SK-N-SH (cell line): ENCODE measurements around the gene CDH26. TPM values are rescaled to one million over a fixed set of nuclear protein-coding genes. Genes with fewer than 3 reads are reported as not detected.

Experiments used
- CTCF ChIA-PET: fragments of 300-600, 350-600 bp; formaldehyde crosslinking; extraction: SDS; loops from one replicate; lab custom pipeline; 2021; lab: Yijun Ruan, JAX
- POLR2A ChIA-PET: fragments of 350-600 bp; sonication (Branson Sonifier 250); formaldehyde crosslinking; extraction: SDS; loops from one replicate; lab custom pipeline; 2020; ENCODE audit warnings: antibody characterized with exemption, inconsistent platforms; lab: Yijun Ruan, JAX
- DNase-seq: peaks from one replicate; pipeline ENCODE4 v3.0.0; 2012
- H2AFZ ChIP-seq: fragments of 200-600 bp; sonication (generic); 2 replicates; pipeline ENCODE4 v1.8.1; 2016; ENCODE audit warnings: antibody characterized with exemption, mild to moderate bottlenecking, low read depth
- H3F3A ChIP-seq: fragments of 200-600 bp; sonication (generic); replicated peaks from 2 replicates; pipeline ENCODE3; 2016; ENCODE audit warnings: antibody characterized with exemption, mild to moderate bottlenecking; ENCODE audit not compliant: insufficient read depth
- H3K27ac ChIP-seq, 2 experiments: fragments of 200-500 bp in 1 of 2; fragments of 200-600 bp in 1 of 2; sonication (Bioruptor generic) in 1 of 2; sonication (generic), shearing (Covaris generic) in 1 of 2; 2 replicates each; pipeline versions ENCODE4 v1.5.1 to v1.6.1; 2014 to 2016; ENCODE audit warnings: low read depth in 2 of 2, inconsistent platforms in 1 of 2, low read length in 1 of 2, mild to moderate bottlenecking in 1 of 2, mixed read lengths in 1 of 2
- H3K27me3 ChIP-seq: fragments of 200-600 bp; sonication (generic), shearing (Covaris generic); 2 replicates; pipeline ENCODE4 v1.6.1; 2016; ENCODE audit warnings: mixed run types; ENCODE audit not compliant: insufficient read depth
- H3K36me3 ChIP-seq, 2 experiments: fragments of 200-500 bp in 1 of 2; fragments of 200-600 bp in 1 of 2; sonication (Bioruptor generic) in 1 of 2; sonication (generic) in 1 of 2; replicated peaks in 1 of 2; 2 replicates each; pipeline versions ENCODE3 to v1.5.1; 2014 to 2016; ENCODE audit warnings: low read length in 1 of 2, mild to moderate bottlenecking in 1 of 2; ENCODE audit not compliant: insufficient read depth in 2 of 2, control insufficient read depth in 1 of 2
- H3K4me1 ChIP-seq, 2 experiments: fragments of 200-500 bp in 1 of 2; fragments of 200-600 bp in 1 of 2; sonication (Bioruptor generic) in 1 of 2; sonication (generic), shearing (Covaris generic) in 1 of 2; 2 replicates each; pipeline versions ENCODE4 v1.5.1 to v1.6.1; 2014 to 2016; ENCODE audit warnings: low read depth in 1 of 2, low read length in 1 of 2, mixed run types in 1 of 2; ENCODE audit not compliant: insufficient read depth in 2 of 2, control insufficient read depth in 1 of 2
- H3K4me2 ChIP-seq: fragments of 200-600 bp; sonication (generic), shearing (Covaris generic); 2 replicates; pipeline ENCODE4 v1.6.1; 2017; ENCODE audit warnings: mixed run types
- H3K4me3 ChIP-seq, 2 experiments: fragments of 200-500 bp in 1 of 2; fragments of 200-600 bp in 1 of 2; sonication (Bioruptor generic) in 1 of 2; sonication (generic), shearing (Covaris generic) in 1 of 2; 2 replicates each; pipeline versions ENCODE4 v1.5.1 to v1.8.1; 2014 to 2016; ENCODE audit warnings: low read depth in 2 of 2, inconsistent platforms in 1 of 2, low read length in 1 of 2, mild to moderate bottlenecking in 1 of 2, mixed read lengths in 1 of 2, moderate library complexity in 1 of 2
- H3K79me2 ChIP-seq: fragments of 200-600 bp; sonication (generic); 2 replicates; pipeline ENCODE4 v1.8.1; 2017; ENCODE audit warnings: mild to moderate bottlenecking; ENCODE audit not compliant: insufficient read depth
- H3K9ac ChIP-seq: fragments of 200-600 bp; sonication (generic); 2 replicates; pipeline ENCODE4 v1.6.1; 2017; ENCODE audit warnings: mixed run types
- H3K9me2 ChIP-seq: fragments of 200-600 bp; sonication (generic); 2 replicates; pipeline ENCODE4 v1.6.1; 2017; ENCODE audit warnings: mixed run types
- H3K9me3 ChIP-seq: fragments of 200-600 bp; sonication (generic); 2 replicates; pipeline ENCODE4 v1.6.1; 2017; ENCODE audit warnings: mixed run types, mild to moderate bottlenecking, moderate library complexity
- H4K20me1 ChIP-seq: fragments of 200-600 bp; sonication (generic); 2 replicates; pipeline ENCODE4 v1.6.1; 2017; ENCODE audit warnings: mild to moderate bottlenecking, mixed run types; ENCODE audit not compliant: insufficient read depth
- ELF1 ChIP-seq: IDR thresholded peaks from 2 replicates; pipeline ENCODE4 v1.4.0; 2012
- EP300 ChIP-seq, 2 experiments: IDR thresholded peaks; 2 replicates each; pipeline versions ENCODE4 v1.4.0 to v1.6.1; 2012; ENCODE audit warnings: borderline replicate concordance in 1 of 2, low read depth in 1 of 2, low read length in 1 of 2
- GABPA ChIP-seq: IDR thresholded peaks from 2 replicates; pipeline ENCODE4 v1.4.0; 2012; ENCODE audit warnings: low read depth, mild to moderate bottlenecking
- MXI1 ChIP-seq: IDR thresholded peaks from 2 replicates; pipeline ENCODE4 v1.6.1; 2012; ENCODE audit warnings: mild to moderate bottlenecking, low read depth, low read length, improper control_type of control experiment
- NFIC ChIP-seq: IDR thresholded peaks from 2 replicates; pipeline ENCODE4 v1.4.0; 2012; ENCODE audit warnings: borderline replicate concordance
- NRF1 ChIP-seq: IDR thresholded peaks from 2 replicates; pipeline ENCODE4 v1.6.1; 2012; ENCODE audit warnings: low read depth, mild to moderate bottlenecking, low read length
- POLR2AphosphoS5 ChIP-seq: IDR thresholded peaks from 2 replicates; pipeline ENCODE4 v1.6.1; 2012; ENCODE audit warnings: low read depth, low read length
- RAD21 ChIP-seq: IDR thresholded peaks from 2 replicates; pipeline ENCODE4 v1.6.1; 2012; ENCODE audit warnings: mild to moderate bottlenecking, low read length
- RCOR1 ChIP-seq: fragments of 150-350 bp; IDR thresholded peaks from 2 replicates; pipeline ENCODE4 v1.6.1; 2017; ENCODE audit warnings: antibody characterized with exemption, low read length
- RFX5 ChIP-seq: IDR thresholded peaks from 2 replicates; pipeline ENCODE4 v1.6.1; 2012; ENCODE audit warnings: mild to moderate bottlenecking, improper control_type of control experiment, low read length
- RXRA ChIP-seq: IDR thresholded peaks from 2 replicates; pipeline ENCODE4 v1.4.0; 2012; ENCODE audit warnings: low read depth, mild to moderate bottlenecking, borderline replicate concordance
- TAF1 ChIP-seq: IDR thresholded peaks from 2 replicates; pipeline ENCODE4 v1.6.1; 2012; ENCODE audit warnings: low read depth, mild to moderate bottlenecking, low read length, moderate library complexity, borderline replicate concordance
- TEAD4 ChIP-seq: IDR thresholded peaks from 2 replicates; pipeline ENCODE4 v1.4.0; 2012; ENCODE audit warnings: mild to moderate bottlenecking, borderline replicate concordance; ENCODE audit not compliant: insufficient read depth
- WGBS: methylation state at CpG from one replicate; pipeline ENCODE4 v1.1.6; 2017; ENCODE audit warnings: low lambda C conversion rate; 5-methylcytosine and 5-hydroxymethylcytosine counted together
- polyA plus RNA-seq, 3 experiments: library from polyadenylated mRNA; depleted of rRNA; stranded (reverse); fragments of >200 nt; gene quantifications; 2 replicates each; pipeline ENCODE4 v1.2.3, GENCODE V29; 2012
- TF ChIP-seq, protein P1 (sequence below): fragments of 150-350 bp; IDR thresholded peaks from 2 replicates; pipeline ENCODE4 v1.6.1; 2017; ENCODE audit warnings: antibody characterized with exemption, low read length, low read depth, borderline replicate concordance
- TF ChIP-seq, protein P2 (sequence below): fragments of 150-350 bp; IDR thresholded peaks from 2 replicates; pipeline ENCODE4 v1.6.1; 2016; ENCODE audit warnings: mild to moderate bottlenecking, low read depth, low read length
- TF ChIP-seq, protein P3 (sequence below): fragments of 200-600 bp; sonication (generic); IDR thresholded peaks from 2 replicates; pipeline ENCODE4 v1.6.1; 2017; ENCODE audit warnings: antibody characterized with exemption, mild to moderate bottlenecking, moderate library complexity
- TF ChIP-seq, protein P4 (sequence below): IDR thresholded peaks from 2 replicates; pipeline ENCODE4; 2012
- TF ChIP-seq, protein P5 (sequence below): IDR thresholded peaks from 2 replicates; pipeline ENCODE4 v1.4.0; 2012; ENCODE audit warnings: low read depth, borderline replicate concordance

The CDH26 gene
- polyA plus RNA-seq, 1 of the 3 experiments (the other 2 are of a cell fraction), result 0.13 TPM

DNA sequence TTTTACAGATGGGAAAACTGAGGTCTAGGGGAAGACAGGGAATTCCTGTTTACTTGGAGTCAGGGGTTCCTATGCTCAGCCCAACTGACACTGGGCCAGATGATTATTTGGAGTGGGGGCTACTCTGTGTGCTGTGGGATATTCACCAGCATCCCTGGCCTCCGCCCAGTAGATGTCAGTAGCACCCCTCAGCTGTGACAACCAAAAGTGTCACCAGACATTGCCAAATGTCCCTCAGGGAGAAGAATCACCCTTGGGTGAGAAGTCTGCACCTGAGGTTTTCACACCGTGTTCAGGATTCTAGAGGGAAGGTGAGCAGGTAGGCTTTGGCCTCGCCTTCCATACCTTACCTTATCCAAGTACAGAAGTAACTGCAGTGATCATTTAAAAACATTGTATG, 27.6 kb downstream of the CDH26 start:
- H2AFZ ChIP-seq, result no peak overlapping the region
- WGBS, result 38% methylated on average over 3 of the region's 3 CpGs
- TF ChIP-seq EP300 (IDR thresholded peaks at IDR 0.05; ENCODE audit: borderline replicate concordance in 1 of 2, low read depth in 1 of 2, low read length in 1 of 2), result no peak
- no peak for TF ChIP-seq RXRA
- TF ChIP-seq, protein P1, sequence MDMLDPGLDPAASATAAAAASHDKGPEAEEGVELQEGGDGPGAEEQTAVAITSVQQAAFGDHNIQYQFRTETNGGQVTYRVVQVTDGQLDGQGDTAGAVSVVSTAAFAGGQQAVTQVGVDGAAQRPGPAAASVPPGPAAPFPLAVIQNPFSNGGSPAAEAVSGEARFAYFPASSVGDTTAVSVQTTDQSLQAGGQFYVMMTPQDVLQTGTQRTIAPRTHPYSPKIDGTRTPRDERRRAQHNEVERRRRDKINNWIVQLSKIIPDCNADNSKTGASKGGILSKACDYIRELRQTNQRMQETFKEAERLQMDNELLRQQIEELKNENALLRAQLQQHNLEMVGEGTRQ, result no peak
- TF ChIP-seq, protein P2, sequence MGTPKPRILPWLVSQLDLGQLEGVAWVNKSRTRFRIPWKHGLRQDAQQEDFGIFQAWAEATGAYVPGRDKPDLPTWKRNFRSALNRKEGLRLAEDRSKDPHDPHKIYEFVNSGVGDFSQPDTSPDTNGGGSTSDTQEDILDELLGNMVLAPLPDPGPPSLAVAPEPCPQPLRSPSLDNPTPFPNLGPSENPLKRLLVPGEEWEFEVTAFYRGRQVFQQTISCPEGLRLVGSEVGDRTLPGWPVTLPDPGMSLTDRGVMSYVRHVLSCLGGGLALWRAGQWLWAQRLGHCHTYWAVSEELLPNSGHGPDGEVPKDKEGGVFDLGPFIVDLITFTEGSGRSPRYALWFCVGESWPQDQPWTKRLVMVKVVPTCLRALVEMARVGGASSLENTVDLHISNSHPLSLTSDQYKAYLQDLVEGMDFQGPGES, result no peak
- TF ChIP-seq, protein P3, sequence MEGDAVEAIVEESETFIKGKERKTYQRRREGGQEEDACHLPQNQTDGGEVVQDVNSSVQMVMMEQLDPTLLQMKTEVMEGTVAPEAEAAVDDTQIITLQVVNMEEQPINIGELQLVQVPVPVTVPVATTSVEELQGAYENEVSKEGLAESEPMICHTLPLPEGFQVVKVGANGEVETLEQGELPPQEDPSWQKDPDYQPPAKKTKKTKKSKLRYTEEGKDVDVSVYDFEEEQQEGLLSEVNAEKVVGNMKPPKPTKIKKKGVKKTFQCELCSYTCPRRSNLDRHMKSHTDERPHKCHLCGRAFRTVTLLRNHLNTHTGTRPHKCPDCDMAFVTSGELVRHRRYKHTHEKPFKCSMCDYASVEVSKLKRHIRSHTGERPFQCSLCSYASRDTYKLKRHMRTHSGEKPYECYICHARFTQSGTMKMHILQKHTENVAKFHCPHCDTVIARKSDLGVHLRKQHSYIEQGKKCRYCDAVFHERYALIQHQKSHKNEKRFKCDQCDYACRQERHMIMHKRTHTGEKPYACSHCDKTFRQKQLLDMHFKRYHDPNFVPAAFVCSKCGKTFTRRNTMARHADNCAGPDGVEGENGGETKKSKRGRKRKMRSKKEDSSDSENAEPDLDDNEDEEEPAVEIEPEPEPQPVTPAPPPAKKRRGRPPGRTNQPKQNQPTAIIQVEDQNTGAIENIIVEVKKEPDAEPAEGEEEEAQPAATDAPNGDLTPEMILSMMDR, result no peak
- no peaks in the 10 kb centered on the region for H3K36me3 ChIP-seq
- H3K79me2 ChIP-seq, result no peaks in the 10 kb centered on the region
- ChIA-PET POLR2A (no interaction called here), CTCF (interaction anchor here (1.0 to 1.1 kb wide), 3 partner anchors 13 to 31 kb away, joined by 3 read pairs; no protein-coding TSS in a partner anchor)
- DNase-seq, result no peak
- no peaks in the 10 kb centered on the region for H3F3A ChIP-seq
- no peaks in the 10 kb centered on the region for H3K27me3 ChIP-seq
- 0 out of 2 replicates have a peak, but pooled peaks cover 3% of the 10 kb centered on the region for H3K9me2 ChIP-seq
- H3K27ac ChIP-seq, result no peak overlapping the region
- H3K9ac ChIP-seq, result no peak overlapping the region
- H3K4me3 ChIP-seq, result no peak overlapping the region
- H3K4me1 ChIP-seq, result no peaks in the 10 kb centered on the region
- no peak overlapping the region for H3K4me2 ChIP-seq
- H3K9me3 ChIP-seq, result 0 out of 2 replicates have a peak, but pooled peaks cover 3% of the 10 kb centered on the region
- H4K20me1 ChIP-seq, result no peaks in the 10 kb centered on the region

DNA sequence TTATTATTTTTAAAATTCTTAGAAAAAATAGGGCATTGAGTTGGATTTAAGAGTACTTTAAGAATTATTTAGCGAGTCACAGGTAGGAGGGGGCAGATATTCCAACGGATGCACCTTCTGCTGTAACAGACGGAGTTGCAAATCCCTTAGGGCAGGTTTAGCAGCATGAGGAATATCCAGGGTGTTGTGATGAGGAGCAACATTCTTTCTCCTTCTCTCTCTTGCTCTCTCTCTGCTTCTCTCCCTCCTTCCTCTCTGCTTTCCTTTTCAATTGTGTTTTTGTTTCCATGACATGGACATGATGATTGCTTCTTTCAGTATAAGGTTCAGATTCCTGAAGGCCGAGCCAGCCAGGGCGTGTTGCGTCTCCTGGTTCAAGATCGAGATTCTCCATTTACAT, 28.9 kb downstream of the CDH26 start:
- DNase-seq, result no peak
- no peak overlapping the region for H3K9ac ChIP-seq
- POLR2A ChIA-PET, result no interaction called here
- H4K20me1 ChIP-seq, result no peaks in the 10 kb centered on the region
- H3F3A ChIP-seq, result no peaks in the 10 kb centered on the region
- H3K9me3 ChIP-seq, result 0 out of 2 replicates have a peak, but pooled peaks cover under 1% of the 10 kb centered on the region
- H2AFZ ChIP-seq, result no peak overlapping the region
- H3K4me2 ChIP-seq, result no peak overlapping the region
- no peak overlapping the region for H3K4me3 ChIP-seq
- H3K27me3 ChIP-seq, result no peaks in the 10 kb centered on the region
- no peaks in the 10 kb centered on the region for H3K79me2 ChIP-seq
- H3K36me3 ChIP-seq, result no peaks in the 10 kb centered on the region
- CTCF ChIA-PET, result interaction anchor here (1.1 kb wide), 1 partner anchor 42 kb away, joined by 3 read pairs; no protein-coding TSS in a partner anchor
- no peaks in the 10 kb centered on the region for H3K4me1 ChIP-seq
- H3K27ac ChIP-seq, result no peak overlapping the region
- H3K9me2 ChIP-seq, result no peaks in the 10 kb centered on the region
- WGBS, result 49% methylated on average over 7 of the region's 7 CpGs
- no peak for TF ChIP-seq TAF1
- TF ChIP-seq MXI1, result no peak
- TF ChIP-seq, protein P4, sequence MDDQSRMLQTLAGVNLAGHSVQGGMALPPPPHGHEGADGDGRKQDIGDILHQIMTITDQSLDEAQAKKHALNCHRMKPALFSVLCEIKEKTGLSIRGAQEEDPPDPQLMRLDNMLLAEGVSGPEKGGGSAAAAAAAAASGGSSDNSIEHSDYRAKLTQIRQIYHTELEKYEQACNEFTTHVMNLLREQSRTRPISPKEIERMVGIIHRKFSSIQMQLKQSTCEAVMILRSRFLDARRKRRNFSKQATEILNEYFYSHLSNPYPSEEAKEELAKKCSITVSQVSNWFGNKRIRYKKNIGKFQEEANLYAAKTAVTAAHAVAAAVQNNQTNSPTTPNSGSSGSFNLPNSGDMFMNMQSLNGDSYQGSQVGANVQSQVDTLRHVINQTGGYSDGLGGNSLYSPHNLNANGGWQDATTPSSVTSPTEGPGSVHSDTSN, result no peak
- TF ChIP-seq, protein P5, sequence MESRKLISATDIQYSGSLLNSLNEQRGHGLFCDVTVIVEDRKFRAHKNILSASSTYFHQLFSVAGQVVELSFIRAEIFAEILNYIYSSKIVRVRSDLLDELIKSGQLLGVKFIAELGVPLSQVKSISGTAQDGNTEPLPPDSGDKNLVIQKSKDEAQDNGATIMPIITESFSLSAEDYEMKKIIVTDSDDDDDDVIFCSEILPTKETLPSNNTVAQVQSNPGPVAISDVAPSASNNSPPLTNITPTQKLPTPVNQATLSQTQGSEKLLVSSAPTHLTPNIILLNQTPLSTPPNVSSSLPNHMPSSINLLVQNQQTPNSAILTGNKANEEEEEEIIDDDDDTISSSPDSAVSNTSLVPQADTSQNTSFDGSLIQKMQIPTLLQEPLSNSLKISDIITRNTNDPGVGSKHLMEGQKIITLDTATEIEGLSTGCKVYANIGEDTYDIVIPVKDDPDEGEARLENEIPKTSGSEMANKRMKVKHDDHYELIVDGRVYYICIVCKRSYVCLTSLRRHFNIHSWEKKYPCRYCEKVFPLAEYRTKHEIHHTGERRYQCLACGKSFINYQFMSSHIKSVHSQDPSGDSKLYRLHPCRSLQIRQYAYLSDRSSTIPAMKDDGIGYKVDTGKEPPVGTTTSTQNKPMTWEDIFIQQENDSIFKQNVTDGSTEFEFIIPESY, result no peak
- no peak for TF ChIP-seq POLR2AphosphoS5
- no peak for TF ChIP-seq RCOR1
- no peak for TF ChIP-seq NFIC
- TF ChIP-seq, protein P3, result no peak
- no peak for TF ChIP-seq NRF1
- TF ChIP-seq RAD21, result no peak
- TF ChIP-seq RXRA, result no peak
- no peak for TF ChIP-seq RFX5
- no peak for TF ChIP-seq TEAD4
- TF ChIP-seq GABPA, result no peak
- no peak for TF ChIP-seq ELF1
